B cell (primary cell): ENCODE data around the gene MKRN3.

ENCODE experiments used
- EZH2 ChIP-seq: IDR thresholded peaks from 2 replicates; pipeline ENCODE4 v1.6.1; 2012; ENCODE audit warnings: borderline replicate concordance, low read depth, mild to moderate bottlenecking, moderate library complexity, low read length; ENCODE audit not compliant: insufficient read depth, poor library complexity, severe bottlenecking
- TF ChIP-seq, protein P1 (sequence below): fragments of 200-600 bp; IDR thresholded peaks from one replicate; pipeline ENCODE4 v1.8.0; 2022; ENCODE audit warnings: antibody characterized with exemption, mild to moderate bottlenecking

DNA sequence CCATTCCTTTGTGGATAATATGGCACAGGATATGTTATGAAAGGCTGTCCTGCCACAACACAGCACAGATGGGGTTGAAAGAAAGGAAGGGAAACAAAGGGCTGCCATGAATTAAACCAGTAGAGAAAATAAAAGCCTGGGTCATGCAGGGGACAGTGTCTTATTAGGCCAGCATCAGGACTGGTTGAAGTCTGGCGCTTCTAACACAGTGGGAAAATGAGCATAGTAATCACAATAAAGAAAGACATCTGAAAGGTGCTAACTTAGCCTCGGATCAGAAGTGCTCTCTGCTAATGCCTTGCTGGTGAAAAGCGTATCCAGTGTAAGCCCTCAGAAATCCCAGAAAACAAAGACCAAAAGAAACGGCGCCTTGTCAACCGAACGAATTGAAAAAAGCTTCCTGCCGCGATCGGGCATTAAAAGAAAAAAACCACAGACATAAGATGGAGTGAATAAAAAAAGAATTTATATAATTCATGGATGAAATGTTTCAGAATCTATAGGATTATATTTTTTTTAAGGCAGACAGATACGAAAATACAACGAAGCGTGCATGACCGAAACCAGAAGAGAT is 566 bp upstream of the MKRN3 start:
- TF ChIP-seq, protein P1, sequence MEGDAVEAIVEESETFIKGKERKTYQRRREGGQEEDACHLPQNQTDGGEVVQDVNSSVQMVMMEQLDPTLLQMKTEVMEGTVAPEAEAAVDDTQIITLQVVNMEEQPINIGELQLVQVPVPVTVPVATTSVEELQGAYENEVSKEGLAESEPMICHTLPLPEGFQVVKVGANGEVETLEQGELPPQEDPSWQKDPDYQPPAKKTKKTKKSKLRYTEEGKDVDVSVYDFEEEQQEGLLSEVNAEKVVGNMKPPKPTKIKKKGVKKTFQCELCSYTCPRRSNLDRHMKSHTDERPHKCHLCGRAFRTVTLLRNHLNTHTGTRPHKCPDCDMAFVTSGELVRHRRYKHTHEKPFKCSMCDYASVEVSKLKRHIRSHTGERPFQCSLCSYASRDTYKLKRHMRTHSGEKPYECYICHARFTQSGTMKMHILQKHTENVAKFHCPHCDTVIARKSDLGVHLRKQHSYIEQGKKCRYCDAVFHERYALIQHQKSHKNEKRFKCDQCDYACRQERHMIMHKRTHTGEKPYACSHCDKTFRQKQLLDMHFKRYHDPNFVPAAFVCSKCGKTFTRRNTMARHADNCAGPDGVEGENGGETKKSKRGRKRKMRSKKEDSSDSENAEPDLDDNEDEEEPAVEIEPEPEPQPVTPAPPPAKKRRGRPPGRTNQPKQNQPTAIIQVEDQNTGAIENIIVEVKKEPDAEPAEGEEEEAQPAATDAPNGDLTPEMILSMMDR: no peak
- no peak for TF ChIP-seq EZH2
